ENCODE data around the gene CXXC4. TPM values are rescaled to one million over a fixed set of nuclear protein-coding genes. Genes with fewer than 3 reads are reported as not detected.

CXXC4 gene
- total RNA-seq, 3 donors from 2014 or later (not counting 1 experiment from before 2014, with no cell fraction given) = 0.77 to 2.1 (median 0.82) TPM

DNA sequence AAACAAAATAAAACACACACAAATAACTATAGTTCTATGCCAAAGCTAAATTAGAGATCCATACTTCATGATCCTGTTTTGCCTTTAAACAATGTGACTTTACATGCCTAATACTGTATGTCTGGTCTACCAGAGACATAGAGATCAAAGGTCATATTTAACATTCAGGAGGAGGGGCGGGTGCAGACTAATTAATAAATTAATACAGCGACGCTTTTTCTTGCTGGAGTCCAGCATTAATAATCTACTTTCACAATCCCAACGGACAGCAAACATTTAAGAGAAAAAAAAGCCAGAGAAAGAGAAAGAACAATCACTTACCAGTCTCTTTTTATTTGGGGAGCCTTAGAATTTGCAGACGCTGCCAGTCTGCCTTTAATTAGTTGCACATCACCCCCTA lies 509 bp downstream of the CXXC4 start:
- Histone ChIP-seq H3K9me3 (ENCODE audit: control insufficient read depth, insufficient read depth, low read length) (no peaks in the 10 kb centered on the region), H3K27ac (ENCODE audit: low read length) (no peak overlapping the region), H3K36me3 (ENCODE audit: control insufficient read depth, insufficient read depth, low read length) (no peaks in the 10 kb centered on the region), H3K27me3 (ENCODE audit: control insufficient read depth, insufficient read depth, low read length) (peaks cover 15% of the 10 kb centered on the region), H3K4me3 (ENCODE audit: low read length) (peak overlapping the region; percentile 42), H3K4me1 (ENCODE audit: control insufficient read depth, insufficient read depth, low read length) (peaks cover 24% of the 10 kb centered on the region)
- intact Hi-C loops (cut with micrococcal nuclease) = loop anchor here (5.0 kb wide), 1 partner anchor 978 kb away; the partner anchor contains the start of gene PPA2
- no peak for TF ChIP-seq CTCF (IDR thresholded peaks at IDR 0.05)
- no peaks in the 10 kb centered on the region for H3K9me3 Mint-ChIP-seq
- ATAC-seq (no peak), DNase-seq (no peak)
- peak overlapping the region; percentile 91 for H3K4me3 Mint-ChIP-seq
- H3K36me3 Mint-ChIP-seq = no peaks in the 10 kb centered on the region
- H3K27ac Mint-ChIP-seq = peak overlapping the region; percentile 68 to 80
- peaks cover 41 to 48% of the 10 kb centered on the region in 2 donors for H3K4me1 Mint-ChIP-seq
- WGBS (ENCODE audit: insufficient coverage) = 60% methylated on average over 4 of the region's 5 CpGs
- H3K27me3 Mint-ChIP-seq (ENCODE audit: low read depth in 2 of 2) = peaks cover 16 to 36% of the 10 kb centered on the region in 2 donors

DNA sequence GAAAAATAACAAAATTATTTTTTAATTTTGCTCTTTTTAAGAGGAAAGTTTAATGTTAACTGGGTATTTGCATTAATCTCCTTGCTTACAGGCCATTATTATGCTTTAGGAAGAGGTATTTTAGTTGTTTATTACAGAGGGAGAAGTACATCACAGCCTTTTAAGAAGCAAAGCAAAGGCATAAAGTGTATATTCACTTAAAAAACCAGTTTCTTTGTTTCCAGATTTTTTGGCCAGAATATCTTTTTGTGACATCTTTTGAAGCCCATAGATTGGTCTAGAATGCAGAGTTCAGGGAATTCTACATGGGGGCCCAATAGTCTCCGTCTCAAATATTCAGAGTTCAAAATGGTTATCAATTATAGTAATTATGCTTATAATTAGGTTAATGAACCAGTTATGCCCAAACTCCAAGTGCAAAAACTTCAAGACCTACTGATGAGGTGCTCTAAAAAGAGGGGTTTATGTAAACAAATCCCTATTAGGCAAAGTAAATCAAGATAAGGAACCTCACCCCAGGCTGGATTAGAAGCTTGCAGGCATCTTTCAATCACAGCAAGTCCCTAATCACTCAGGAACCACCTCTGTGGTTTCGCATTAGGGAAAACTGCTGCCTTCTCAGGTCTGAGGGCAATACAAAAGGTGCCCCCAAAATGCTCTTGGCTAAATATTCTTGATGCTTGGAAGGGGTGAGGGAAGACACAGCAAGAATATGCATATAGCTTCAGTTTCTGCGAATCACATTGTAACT lies 1.4 kb downstream of the CXXC4 start:
- H3K27ac Mint-ChIP-seq = no peak overlapping the region
- DNase-seq (no peak), ATAC-seq (no peak)
- H3K27me3 Mint-ChIP-seq (ENCODE audit: low read depth in 2 of 2) = peaks cover 16 to 34% of the 10 kb centered on the region in 2 donors
- peak overlapping the region; percentile 91 for H3K4me3 Mint-ChIP-seq
- TF ChIP-seq CTCF (IDR thresholded peaks at IDR 0.05) = no peak
- Histone ChIP-seq H3K27ac (ENCODE audit: low read length) (no peak overlapping the region), H3K27me3 (ENCODE audit: control insufficient read depth, insufficient read depth, low read length) (peaks cover 15% of the 10 kb centered on the region), H3K4me3 (ENCODE audit: low read length) (no peak overlapping the region), H3K4me1 (ENCODE audit: control insufficient read depth, insufficient read depth, low read length) (peaks cover 24% of the 10 kb centered on the region), H3K36me3 (ENCODE audit: control insufficient read depth, insufficient read depth, low read length) (no peaks in the 10 kb centered on the region), H3K9me3 (ENCODE audit: control insufficient read depth, insufficient read depth, low read length) (no peaks in the 10 kb centered on the region)
- H3K36me3 Mint-ChIP-seq = no peaks in the 10 kb centered on the region
- whole genome bisulfite sequencing (ENCODE audit: insufficient coverage) = 100% methylated on average over 2 of the region's 3 CpGs
- H3K4me1 Mint-ChIP-seq = peaks cover 41 to 48% of the 10 kb centered on the region in 2 donors
- intact Hi-C loops (cut with micrococcal nuclease) = loop anchor here (5.0 kb wide), 1 partner anchor 979 kb away; the partner anchor contains the start of gene PPA2
- no peaks in the 10 kb centered on the region for H3K9me3 Mint-ChIP-seq

GRCh38 chr4:104492183-104492771 lies 2.4 kb downstream of the CXXC4 start:
- ATAC-seq = no peak
- Histone ChIP-seq H3K4me1 (ENCODE audit: control insufficient read depth, insufficient read depth, low read length) (peaks cover 24% of the 10 kb centered on the region), H3K9me3 (ENCODE audit: control insufficient read depth, insufficient read depth, low read length) (no peaks in the 10 kb centered on the region), H3K27ac (ENCODE audit: low read length) (no peak overlapping the region), H3K27me3 (ENCODE audit: control insufficient read depth, insufficient read depth, low read length) (peaks cover 15% of the 10 kb centered on the region), H3K36me3 (ENCODE audit: control insufficient read depth, insufficient read depth, low read length) (no peaks in the 10 kb centered on the region), H3K4me3 (ENCODE audit: low read length) (no peak overlapping the region)
- Mint-ChIP-seq H3K27me3 (ENCODE audit: low read depth in 2 of 2) (peaks cover 23 to 37% of the 10 kb centered on the region in 2 donors), H3K4me3 (peak overlapping the region; percentile 88), H3K9me3 (no peaks in the 10 kb centered on the region), H3K27ac (peak overlapping the region; percentile 17 to 78), H3K36me3 (no peaks in the 10 kb centered on the region), H3K4me1 (peaks cover 41 to 48% of the 10 kb centered on the region in 2 donors)
- peak in 1 of 2 donors; percentile 9 for DNase-seq
- 18% methylated on average over 6 of the region's 7 CpGs for WGBS (ENCODE audit: insufficient coverage)
- no peak for TF ChIP-seq CTCF (IDR thresholded peaks at IDR 0.05)
- intact Hi-C loops (cut with micrococcal nuclease) = loop anchor here (5.0 kb wide), 1 partner anchor 980 kb away; the partner anchor contains the start of gene PPA2

All from natural killer cell (primary cell).